OCI-LY1 (cell line): ENCODE results near the gene PRPSAP2.

ENCODE experiments used
- EZH2 ChIP-seq: fragments of 200-600 bp; sonication (generic), shearing (Covaris generic); IDR thresholded peaks from 2 replicates; pipeline ENCODE4 v1.8.0; 2017; ENCODE audit warnings: borderline replicate concordance, mixed run types, mild to moderate bottlenecking, antibody characterized with exemption, low read length, moderate library complexity, mixed read lengths
- TF ChIP-seq, protein P1 (sequence below): fragments of 200-600 bp; sonication (generic), shearing (Covaris generic); IDR thresholded peaks from 2 replicates; pipeline ENCODE4 v1.5.1; 2017; ENCODE audit warnings: mild to moderate bottlenecking, antibody characterized with exemption, low read length, moderate library complexity, mixed read lengths

- TF ChIP-seq, protein P1, sequence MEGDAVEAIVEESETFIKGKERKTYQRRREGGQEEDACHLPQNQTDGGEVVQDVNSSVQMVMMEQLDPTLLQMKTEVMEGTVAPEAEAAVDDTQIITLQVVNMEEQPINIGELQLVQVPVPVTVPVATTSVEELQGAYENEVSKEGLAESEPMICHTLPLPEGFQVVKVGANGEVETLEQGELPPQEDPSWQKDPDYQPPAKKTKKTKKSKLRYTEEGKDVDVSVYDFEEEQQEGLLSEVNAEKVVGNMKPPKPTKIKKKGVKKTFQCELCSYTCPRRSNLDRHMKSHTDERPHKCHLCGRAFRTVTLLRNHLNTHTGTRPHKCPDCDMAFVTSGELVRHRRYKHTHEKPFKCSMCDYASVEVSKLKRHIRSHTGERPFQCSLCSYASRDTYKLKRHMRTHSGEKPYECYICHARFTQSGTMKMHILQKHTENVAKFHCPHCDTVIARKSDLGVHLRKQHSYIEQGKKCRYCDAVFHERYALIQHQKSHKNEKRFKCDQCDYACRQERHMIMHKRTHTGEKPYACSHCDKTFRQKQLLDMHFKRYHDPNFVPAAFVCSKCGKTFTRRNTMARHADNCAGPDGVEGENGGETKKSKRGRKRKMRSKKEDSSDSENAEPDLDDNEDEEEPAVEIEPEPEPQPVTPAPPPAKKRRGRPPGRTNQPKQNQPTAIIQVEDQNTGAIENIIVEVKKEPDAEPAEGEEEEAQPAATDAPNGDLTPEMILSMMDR, result no peak
- TF ChIP-seq EZH2, result no peak
Observed at GRCh38 chr17:18856570-18856915, 1.4 kb upstream of the PRPSAP2 start.
